HL-60 (cell line): Measurements from ENCODE around the gene RPL3.
A peak's percentile ranks its signal among the peaks of the same experiment; 100 is the strongest.

Experiments used
- DNase-seq, 2 experiments: peaks; one replicate each; pipeline ENCODE4 v3.0.0-alpha.2; 2010 to 2020; ENCODE audit warnings: low read depth in 1 of 2, low spot score in 1 of 2
- H3K27ac ChIP-seq: fragments of 250-450 bp; sonication (Bioruptor Pico); replicated peaks from 2 replicates; pipeline ENCODE4 v1.5.1; 2020; ENCODE audit warnings: mild to moderate bottlenecking, moderate library complexity
- H3K27me3 ChIP-seq: fragments of 250-450 bp; sonication (Bioruptor Pico); 2 replicates; pipeline ENCODE4 v1.5.1; 2021; ENCODE audit warnings: mild to moderate bottlenecking, moderate library complexity; ENCODE audit not compliant: insufficient read depth, poor library complexity, severe bottlenecking
- H3K4me3 ChIP-seq: replicated peaks from 2 replicates; pipeline ENCODE4 v1.5.1; 2011; ENCODE audit warnings: mild to moderate bottlenecking, control low read depth, low read length; ENCODE audit not compliant: insufficient read depth
- GABPA ChIP-seq: IDR thresholded peaks from 2 replicates; pipeline ENCODE4 v1.6.1; 2012; ENCODE audit warnings: low read depth
- POLR2AphosphoS5 ChIP-seq: IDR thresholded peaks from 2 replicates; pipeline ENCODE4 v1.6.1; 2012; ENCODE audit warnings: low read depth
- SPI1 ChIP-seq: IDR thresholded peaks from 2 replicates; pipeline ENCODE4 v1.6.1; 2012; ENCODE audit warnings: low read depth, mild to moderate bottlenecking, borderline replicate concordance
- TF ChIP-seq, protein P1 (sequence below): IDR thresholded peaks from one replicate; pipeline ENCODE4 v1.5.1; 2011; ENCODE audit warnings: low read length, control low read depth, inconsistent platforms; ENCODE audit not compliant: insufficient read depth
- TF ChIP-seq, protein P2 (sequence below): IDR thresholded peaks from 2 replicates; pipeline ENCODE4 v1.6.1; 2012; ENCODE audit warnings: low read depth; ENCODE audit not compliant: insufficient replicate concordance

RPL3 gene

DNA sequence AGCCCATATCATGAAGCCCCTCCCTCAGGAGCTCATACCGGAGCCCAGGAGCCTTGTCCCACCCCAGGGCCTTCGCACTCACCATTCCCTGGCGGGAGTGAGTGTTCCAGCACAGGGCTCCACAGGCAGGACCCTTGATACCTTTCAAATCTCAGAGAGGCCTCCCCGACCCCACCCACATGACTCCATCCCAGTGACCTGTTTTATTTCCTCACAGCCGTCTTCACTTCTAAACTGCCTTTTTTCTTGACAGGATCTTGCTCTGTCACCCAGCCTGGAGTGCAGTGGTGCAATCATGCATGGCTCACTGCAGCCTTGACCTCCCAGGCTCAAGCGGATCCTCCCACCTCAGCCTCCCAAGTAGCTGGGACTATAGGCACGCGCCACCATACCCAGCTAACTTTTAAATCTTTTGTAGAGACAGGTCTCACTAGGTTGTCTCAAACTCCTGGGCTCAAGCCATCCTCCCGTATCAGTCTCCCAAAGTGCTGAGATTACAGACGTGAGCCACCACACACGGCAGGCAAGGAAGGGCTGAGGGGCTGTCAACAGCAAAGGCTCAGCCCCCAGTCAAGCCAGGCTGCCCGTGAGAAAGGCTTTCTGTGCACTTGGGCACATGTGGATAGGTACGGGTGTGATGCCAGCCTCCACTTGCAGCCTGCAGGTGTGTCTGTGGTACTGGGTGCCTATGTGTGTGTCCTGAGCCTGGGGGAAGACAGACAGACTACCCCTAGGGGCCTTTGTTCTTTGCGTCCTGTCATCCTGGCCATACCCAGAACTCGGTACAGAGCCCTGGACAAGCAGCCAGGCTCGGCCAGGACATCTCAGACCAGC, 9.3 kb downstream of the RPL3 start:
- Histone ChIP-seq H3K4me3 (no peak overlapping the region), H3K27ac (no peak overlapping the region), H3K27me3 (no peaks in the 10 kb centered on the region)
- TF ChIP-seq POLR2AphosphoS5 (no peak), SPI1 (no peak), GABPA (no peak)
- TF ChIP-seq, protein P1, sequence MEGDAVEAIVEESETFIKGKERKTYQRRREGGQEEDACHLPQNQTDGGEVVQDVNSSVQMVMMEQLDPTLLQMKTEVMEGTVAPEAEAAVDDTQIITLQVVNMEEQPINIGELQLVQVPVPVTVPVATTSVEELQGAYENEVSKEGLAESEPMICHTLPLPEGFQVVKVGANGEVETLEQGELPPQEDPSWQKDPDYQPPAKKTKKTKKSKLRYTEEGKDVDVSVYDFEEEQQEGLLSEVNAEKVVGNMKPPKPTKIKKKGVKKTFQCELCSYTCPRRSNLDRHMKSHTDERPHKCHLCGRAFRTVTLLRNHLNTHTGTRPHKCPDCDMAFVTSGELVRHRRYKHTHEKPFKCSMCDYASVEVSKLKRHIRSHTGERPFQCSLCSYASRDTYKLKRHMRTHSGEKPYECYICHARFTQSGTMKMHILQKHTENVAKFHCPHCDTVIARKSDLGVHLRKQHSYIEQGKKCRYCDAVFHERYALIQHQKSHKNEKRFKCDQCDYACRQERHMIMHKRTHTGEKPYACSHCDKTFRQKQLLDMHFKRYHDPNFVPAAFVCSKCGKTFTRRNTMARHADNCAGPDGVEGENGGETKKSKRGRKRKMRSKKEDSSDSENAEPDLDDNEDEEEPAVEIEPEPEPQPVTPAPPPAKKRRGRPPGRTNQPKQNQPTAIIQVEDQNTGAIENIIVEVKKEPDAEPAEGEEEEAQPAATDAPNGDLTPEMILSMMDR: no peak
- TF ChIP-seq, protein P2, sequence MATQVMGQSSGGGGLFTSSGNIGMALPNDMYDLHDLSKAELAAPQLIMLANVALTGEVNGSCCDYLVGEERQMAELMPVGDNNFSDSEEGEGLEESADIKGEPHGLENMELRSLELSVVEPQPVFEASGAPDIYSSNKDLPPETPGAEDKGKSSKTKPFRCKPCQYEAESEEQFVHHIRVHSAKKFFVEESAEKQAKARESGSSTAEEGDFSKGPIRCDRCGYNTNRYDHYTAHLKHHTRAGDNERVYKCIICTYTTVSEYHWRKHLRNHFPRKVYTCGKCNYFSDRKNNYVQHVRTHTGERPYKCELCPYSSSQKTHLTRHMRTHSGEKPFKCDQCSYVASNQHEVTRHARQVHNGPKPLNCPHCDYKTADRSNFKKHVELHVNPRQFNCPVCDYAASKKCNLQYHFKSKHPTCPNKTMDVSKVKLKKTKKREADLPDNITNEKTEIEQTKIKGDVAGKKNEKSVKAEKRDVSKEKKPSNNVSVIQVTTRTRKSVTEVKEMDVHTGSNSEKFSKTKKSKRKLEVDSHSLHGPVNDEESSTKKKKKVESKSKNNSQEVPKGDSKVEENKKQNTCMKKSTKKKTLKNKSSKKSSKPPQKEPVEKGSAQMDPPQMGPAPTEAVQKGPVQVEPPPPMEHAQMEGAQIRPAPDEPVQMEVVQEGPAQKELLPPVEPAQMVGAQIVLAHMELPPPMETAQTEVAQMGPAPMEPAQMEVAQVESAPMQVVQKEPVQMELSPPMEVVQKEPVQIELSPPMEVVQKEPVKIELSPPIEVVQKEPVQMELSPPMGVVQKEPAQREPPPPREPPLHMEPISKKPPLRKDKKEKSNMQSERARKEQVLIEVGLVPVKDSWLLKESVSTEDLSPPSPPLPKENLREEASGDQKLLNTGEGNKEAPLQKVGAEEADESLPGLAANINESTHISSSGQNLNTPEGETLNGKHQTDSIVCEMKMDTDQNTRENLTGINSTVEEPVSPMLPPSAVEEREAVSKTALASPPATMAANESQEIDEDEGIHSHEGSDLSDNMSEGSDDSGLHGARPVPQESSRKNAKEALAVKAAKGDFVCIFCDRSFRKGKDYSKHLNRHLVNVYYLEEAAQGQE: no peak
- no peak for DNase-seq

DNA sequence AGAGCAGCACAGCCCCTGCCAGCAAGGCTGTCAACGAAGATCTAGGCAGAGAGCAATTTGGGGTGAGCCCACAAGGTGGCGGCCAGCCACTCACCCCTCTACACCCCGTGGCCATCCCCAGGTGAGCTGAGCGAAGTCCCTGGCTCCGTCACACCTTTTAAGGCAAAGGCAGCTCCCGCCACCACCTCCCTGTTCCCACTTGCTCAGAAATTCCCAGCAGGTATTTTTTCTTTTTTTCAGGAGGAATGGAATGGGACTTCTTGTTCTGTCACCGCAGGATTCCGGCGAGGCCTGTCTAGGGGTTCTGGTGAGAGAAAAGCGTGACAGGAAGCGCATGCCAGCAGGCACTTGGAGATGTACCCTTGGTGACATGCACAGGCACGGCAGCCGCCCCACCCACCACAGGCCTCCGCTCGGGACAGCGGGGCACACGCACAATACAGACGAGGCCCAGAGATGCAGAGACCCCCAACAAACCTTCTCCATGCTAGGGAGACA, 10.0 kb downstream of the RPL3 start:
- no peak for DNase-seq
- no peak overlapping the region for H3K4me3 ChIP-seq
- H3K27ac ChIP-seq: no peak overlapping the region
- TF ChIP-seq, protein P1: no peak
- no peak for TF ChIP-seq POLR2AphosphoS5
- no peak for TF ChIP-seq GABPA
- TF ChIP-seq, protein P2: no peak
- H3K27me3 ChIP-seq: no peaks in the 10 kb centered on the region

DNA sequence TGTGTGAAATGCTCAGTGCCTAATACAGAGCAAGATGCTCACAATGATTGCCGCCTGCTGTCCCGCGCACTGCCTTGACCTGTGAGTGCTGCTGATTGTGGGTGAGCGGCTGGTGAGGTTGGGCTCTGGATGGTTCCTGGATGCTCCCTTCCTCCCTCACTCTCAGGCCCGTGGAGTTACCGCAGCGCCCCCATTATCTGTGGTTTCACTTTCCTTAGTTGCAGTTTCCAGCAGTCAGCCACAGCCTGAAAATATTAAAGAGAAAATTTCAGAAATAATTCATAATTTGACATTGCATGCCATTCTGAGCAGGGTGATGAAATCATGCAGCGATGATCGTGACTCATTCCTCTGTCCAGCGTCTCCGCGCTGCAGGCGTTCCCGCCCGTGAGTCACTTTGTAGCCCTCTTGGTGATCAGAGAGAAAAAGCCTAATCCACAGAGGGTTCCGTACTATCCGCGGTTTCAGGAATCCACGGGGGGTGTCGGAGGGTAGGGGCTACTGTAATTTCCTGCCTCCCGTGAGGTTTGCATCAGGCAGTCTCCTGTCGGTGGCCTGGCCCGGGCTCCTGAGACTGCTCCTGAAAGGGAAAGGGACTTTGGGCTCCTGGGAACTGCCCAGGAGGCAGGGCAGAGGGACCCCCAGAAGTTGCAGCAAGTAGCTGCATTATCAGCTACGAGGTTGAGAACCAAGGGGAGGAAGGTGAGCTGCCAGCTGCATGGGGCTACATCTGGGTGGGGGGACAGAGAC, 10.6 kb downstream of the RPL3 start:
- TF ChIP-seq, protein P2: peak; percentile 69
- no peak for TF ChIP-seq POLR2AphosphoS5
- no peak overlapping the region for H3K27ac ChIP-seq
- H3K27me3 ChIP-seq: no peaks in the 10 kb centered on the region
- peak; percentile 58 to 72 for DNase-seq
- no peak overlapping the region for H3K4me3 ChIP-seq
